HG02970 (cell line): ENCODE measurements around the gene NOP10.
"Not testable (repeated sequence)": the region's sequence is repeated elsewhere in the genome, so short reads cannot be mapped to it uniquely, and the experiment has no call there.

Source experiments
- ATAC-seq: cut with Tn5 transposase; IDR thresholded peaks from one replicate; pipeline ENCODE4 v1.9.1; 2021; ENCODE audit warnings: mild to moderate bottlenecking, moderate library complexity, moderate number of reproducible peaks; ENCODE audit not compliant: unreplicated experiment, low FRiP score

NOP10 gene

DNA sequence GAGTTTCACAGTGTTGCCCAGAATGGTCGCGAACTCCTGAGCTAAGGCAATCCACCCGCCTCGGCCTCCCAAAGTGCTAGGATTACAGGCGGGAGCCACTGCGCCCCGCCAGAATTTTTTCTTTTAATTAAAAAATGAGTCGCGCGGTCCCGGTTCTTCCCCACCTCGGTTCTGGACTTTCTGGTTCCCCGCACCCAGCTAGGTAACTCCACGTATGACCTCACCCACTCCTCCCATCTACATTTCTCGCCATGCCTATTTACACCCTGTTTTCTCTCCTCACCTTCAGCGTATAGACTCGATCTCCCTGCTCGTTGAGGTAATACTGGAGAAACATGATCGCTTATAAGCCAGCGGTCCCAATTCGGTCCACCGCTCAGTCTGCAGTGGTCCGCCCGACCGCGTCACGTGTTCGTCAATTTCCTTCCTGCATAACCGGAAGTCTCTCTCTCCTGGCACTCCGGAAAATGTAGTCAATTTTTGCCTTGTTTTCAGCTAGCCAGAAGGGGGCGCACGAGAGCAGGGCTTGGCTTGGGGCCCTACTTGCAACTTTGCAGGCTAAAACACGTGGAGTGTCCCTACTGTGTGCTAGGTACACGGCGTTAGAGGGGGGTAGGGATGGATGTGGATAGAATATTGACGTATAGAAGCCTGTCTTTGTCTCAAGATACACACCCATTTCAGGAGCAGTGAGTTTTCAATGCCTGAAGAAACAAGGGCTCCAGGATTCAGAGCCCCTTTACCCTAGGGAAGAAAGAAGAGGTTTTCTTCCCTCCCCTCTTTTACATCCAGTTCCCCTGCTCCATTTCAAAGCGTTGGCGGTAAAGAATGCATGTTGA, at the start of gene NOP10, which contains the start of gene NUTM1:
Gene NOP10 (minus strand): TSS at position 400 of the 839 bp plus-strand sequence. CDS start 63 bp downstream, at position 337.
Gene NUTM1 (plus strand): TSS at position 579 of the 839 bp plus-strand sequence. CDS start 382 bp downstream, outside the sequence.
- peak; percentile 92 for ATAC-seq

DNA sequence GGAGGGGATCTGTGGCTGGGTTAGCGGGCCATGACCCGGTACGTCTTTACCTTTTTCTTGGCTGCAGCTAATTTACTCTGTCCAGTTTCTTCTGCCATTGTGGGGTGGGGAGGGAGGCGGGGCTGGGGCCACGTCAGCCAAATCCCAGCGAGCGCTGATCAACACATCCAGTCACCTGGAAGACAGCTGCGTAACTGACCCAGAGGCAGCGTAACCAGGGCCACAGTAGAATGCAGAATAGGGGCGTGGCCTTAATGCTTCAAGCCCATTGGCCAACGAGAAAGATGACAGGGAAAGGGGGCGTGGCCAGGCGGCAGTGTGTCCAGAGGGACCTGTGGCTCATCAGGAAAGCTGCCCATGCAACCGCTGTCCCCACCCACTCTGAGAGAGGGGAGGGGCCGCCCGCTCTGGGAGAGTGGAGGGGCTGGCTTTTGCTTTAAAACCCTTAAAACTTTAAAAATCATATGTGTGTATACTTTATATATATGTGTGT, 46.7 kb upstream of the NOP10 start:
- ATAC-seq, result not testable (repeated sequence)

DNA sequence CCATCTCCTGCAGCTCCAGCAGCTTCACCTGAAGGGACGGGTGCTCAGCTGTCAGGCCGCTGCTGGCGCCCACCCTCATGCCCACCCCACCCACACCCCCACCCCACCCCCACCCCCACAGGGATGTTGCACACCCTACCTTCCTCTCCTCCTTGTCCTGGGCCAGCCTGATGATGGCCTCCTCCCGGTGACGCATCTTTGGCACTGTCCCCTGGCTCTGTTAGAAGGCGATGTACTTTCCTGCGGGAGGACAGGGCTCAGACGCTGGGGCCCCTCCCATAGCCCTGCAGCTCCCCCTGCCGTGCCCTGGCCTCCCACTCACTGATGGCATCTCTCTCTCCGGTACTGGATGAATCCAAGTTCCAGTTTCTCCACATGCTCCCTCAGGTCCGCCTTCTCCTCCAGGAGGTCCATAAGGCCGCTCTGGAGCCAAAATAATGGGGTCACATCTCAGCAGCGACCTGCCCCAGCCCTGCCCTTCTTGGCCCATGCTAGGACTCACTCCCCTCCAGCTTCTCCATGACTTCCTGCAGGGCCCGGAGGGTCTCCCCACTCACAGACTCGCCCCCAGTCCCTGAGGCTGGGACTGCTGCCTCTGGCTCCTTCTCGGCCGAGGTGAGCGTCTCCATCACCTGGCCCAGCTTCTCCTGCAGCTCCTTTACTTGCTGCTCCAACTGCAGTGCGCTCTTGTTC, 39.0 kb upstream of the NOP10 start:
- not testable (repeated sequence) for ATAC-seq

DNA sequence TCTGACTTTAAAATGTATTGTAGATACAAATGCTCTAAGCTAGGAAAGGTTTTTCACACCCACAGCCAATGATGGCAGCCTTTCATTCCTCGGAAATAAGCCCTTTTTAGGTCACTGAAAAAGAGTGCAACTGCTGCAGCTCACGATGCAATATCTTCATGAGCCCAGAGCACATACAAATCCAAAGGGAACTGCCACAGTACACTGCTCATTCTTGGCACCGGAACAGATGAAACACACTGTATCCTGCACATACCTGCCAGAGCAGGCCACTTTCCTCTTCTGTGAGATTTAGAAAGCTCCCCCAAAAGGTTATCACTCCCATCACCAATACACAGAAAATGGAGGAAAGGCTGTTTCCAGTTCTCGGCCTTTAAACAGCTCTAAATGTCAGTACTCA, 37.6 kb upstream of the NOP10 start:
- not testable (repeated sequence) for ATAC-seq

DNA sequence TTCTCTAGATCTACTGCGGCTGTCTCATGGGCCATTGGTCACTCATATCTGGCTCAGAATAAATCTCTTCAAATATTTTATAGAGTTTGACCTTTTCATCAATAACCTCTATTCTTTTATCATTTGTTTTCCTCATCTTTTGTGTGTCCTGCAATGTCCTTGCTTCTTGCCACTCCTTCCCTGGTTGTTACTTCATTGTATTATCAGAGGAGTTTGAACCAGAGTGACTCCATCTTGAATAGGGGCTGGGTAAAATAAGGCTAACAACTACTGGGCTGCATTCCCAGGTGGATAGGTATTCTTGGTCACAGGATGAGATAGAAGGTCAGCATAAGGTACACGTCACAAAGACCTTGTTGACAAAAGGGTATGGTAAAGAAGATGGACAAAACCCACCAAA, 33.9 kb upstream of the NOP10 start:
- ATAC-seq, result no peak

DNA sequence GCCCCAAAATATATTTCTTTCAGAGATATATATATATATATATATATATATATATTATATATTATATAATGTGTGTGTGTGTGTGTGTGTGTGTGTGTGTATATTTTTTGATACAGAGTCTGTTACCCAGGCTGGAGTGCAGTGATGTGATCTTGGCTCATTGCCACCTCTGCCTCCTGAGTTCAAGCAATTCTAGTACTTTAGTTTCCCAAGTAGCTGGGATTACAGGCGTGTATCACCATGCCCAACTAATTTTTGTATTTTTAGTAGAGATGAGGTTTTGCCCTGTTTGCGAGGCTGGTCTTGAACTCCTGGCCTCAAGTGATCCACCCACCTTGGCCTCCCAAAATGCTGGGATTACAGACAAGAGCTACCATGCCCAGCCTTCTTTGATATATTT, 32.6 kb upstream of the NOP10 start:
- not testable (repeated sequence) for ATAC-seq

DNA sequence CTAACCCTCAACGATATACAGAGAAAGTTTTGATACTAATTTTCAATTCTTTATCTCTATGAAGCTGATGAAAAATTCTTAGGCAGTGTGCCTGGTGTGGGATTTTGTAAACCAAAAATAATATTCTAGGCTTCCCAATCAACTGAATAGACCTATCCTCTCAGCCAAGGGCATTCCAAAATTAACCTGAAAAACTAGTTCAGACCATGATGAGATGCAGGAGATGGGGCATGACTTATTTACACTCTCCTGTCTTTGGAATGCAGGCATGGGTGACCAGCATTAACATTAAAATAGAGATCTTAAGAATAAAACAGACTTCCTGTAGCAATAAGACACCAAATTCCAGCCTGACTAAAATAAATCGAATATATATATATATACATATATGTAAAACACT, 31.9 kb upstream of the NOP10 start:
- no peak for ATAC-seq

DNA sequence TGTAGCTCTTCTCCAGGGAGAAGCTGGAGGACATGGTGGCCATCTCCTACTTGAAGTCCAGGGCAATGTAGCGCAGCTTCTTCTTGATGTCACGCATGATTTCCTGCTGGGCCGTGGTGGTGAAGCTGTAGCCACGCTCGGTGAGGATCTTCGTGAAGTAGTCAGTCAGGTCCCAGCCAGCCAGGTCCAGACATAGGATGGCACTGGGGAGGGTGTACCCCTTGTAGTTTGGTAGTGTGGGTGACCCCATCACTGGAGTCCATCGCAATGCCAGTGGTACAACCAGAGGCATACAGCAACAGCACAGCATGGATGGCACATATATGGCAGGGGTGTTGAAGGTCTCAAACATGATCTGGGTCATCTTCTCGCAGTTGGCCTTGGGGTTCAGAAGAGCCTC, 31.0 kb upstream of the NOP10 start:
- no peak for ATAC-seq

DNA sequence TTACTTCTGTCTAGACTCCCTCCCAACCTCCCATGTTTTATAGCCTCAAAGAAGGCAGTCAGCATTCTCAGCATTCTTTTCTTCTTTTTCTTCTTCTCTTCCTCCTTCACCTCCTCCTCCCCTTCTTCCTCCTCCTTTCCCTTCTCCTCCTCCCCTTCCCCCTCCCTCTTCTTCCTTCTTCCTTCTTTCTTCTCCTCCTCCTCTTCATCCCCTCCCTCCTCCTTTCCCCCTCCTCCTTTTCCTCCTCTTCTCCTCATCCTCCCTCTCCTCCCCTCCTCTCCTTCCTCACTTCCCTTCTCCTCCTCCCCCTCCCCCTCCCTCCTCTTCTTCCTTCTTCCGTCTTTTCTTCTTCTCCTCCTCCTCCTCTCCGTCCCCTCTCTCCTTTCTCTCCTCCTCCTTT, 27.7 kb upstream of the NOP10 start:
- no peak for ATAC-seq

DNA sequence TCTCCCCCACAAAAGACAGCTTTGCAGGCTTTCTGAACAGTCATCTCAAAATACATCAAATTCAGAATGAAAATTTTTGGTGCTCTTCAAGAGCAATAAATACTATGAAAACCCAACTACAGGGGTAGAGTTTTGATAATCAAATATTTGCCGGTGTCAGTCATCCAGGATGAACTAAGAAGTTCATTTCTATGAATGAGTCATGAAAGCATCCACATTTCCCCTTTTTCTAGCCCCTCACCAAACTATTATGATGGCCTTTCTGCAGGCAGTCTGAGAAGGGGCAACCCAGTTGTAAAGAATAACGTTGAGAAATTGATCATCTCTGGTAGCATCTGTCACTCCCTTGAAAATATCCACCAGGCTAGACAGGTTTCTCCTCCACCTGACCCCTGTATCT, 27.2 kb upstream of the NOP10 start:
- ATAC-seq, result no peak

DNA sequence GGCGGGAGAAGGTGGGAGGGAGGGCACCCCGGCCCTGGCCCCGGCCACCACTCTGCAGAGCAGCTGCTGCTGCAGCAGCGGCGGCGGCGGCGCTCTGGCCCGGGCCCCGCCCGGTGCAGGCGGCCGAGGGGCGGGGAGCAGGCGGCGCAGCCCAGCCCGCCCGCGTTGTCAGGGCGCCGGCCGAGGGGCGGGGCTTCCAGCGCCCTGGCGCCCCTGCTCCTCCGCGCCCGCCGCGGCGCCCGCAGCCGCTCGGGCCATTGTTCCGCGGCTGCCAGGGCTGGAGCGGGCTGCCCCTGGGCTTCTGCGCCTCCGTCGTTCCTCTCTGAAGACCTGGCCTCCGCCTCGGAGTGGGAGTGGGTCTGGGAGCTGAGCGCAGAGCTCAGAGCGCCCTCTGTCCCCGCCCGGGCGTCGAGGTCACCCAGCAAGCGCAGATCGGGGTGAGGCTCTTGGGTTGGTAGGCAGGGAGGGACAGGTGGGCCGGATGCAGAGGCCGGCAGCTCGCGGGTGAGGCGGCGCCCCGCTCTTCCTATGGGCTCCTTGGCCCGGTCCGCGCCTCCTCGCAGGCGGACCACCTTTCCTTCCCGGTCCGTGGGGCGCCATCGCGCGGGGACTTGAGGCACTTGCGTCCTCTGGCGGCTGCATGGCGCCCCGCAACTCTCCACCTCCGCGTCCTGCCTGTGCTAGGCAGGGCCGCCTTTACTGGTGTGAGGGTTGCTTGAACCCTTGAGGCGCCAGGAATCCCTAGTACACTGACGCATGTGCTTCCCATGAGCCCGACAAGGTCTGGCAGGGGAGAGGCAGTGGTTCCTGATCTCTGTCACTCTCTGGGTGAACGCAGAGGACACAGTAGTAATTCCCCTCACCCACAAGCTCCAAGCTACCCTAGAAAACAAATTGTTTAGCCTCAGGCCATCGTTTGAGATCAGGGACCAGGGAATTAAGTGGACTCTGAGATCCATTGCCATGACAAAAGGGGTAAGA, 24.5 kb upstream of the NOP10 start, which contains the start of gene LPCAT4:
Gene LPCAT4 (minus strand): TSS at position 96 of the 981 bp plus-strand sequence. CDS start 96 bp downstream, outside the sequence.
- ATAC-seq, result peak; percentile 85

DNA sequence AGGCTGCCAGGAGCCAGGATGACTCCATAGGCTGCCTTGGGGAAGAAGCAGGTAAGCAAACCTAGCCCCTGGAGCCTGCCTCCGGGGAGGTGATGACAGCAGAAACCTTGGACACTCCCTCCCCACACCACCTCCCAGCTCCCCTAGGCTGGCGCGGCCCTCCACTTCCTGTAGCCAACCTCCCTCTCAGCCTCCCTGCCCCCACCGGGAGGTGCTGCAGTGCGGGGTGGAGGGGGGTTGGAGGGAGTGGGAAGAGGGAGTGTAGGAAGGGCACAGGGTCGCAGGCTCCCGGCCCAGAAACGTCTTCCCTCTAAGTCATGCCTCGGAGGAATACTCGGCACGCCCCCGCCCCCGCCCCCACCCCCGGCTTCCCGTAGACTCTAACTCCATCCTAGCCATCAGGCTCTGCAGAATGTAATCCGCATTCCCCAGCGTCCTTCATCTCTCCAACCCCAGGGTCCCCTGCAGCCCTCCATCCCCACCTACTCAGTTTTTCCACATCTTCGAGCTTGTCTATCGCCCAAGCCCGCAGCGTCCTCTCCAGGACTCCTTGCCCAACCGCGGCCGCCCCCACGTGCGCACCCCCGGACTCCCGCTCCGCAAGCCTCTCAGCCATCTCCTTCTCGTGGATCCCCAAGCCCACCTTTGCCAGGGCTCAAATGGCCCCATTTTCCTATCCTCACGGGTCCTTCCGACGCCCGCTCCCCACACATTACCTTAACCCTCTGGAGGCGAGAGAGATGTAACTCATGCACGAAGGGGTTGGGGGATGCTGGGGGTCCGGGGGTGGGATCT, 23.5 kb upstream of the NOP10 start:
- ATAC-seq, result no peak

DNA sequence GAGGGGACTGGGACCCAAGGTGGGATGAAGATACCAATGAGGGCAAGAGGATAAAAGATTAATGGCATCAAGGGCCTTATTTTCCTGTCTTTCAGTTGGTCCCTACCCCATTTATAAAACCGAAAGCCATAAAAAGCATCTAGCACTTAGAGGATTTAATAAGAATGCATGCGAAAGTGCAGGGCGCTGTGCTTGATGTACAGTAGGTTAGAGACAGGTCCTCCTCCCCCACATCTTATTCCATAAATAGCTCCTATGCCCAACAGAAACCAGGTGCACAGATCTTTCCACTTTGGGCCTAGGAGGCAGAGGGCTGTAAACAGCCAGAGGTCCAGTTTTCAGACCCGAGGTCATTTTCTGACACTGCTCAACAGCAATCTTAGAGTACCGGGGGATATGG, 22.9 kb upstream of the NOP10 start:
- ATAC-seq, result no peak

DNA sequence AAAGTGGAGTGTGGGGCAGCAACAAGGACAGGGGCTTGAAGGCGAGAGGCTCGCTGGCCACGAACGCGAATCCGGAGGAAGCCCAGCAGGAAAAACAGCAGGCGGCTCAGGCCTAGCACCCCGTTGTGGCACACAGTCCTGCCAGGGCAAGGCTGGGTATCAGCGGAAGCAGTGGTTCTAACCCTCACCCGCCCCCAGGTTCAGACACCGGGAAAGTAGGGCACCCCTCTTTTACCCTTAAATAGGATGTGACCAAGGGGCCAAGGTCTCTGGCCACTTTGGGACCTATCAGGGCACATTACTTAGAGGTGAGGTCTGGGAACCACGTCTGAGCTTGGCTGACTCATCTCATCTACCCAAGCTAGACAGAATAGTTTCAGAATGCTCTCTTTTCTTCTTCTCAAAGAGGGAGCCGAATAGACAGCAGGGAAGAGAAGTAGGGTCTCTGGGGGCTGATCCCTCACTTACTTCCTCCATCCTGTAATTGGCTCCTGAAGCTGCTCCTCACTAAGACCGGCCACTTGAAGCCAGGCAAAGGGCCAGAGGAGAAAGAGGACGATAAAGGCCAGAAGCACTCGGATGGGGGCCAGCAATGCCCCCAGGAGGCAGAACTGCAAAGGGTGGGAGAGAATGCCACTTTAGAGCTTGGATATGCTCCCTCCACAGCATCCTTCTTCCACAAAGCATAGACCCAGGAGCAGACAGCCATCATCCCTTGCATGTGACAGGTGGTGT, 22.3 kb upstream of the NOP10 start:
- no peak for ATAC-seq

DNA sequence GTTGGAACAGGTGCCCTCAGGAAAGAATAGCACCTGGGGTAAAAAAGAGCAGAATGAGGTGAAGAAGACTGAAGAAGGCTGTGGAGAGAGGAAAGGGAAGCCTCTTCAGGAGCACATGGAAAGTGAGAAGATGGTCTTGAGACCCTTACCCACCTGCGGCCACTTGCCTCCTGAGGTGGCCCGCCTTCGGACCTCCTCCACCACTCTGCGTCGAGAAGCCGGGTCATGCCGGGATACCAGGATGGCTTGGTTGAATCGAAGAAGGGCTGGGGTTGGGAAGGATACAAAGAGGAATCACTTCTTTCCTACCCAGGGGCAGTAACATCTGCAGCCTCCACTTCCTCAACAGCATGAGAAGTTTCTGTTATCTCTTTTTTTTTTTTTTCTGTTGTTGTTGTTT, 21.1 kb upstream of the NOP10 start:
- no peak for ATAC-seq

DNA sequence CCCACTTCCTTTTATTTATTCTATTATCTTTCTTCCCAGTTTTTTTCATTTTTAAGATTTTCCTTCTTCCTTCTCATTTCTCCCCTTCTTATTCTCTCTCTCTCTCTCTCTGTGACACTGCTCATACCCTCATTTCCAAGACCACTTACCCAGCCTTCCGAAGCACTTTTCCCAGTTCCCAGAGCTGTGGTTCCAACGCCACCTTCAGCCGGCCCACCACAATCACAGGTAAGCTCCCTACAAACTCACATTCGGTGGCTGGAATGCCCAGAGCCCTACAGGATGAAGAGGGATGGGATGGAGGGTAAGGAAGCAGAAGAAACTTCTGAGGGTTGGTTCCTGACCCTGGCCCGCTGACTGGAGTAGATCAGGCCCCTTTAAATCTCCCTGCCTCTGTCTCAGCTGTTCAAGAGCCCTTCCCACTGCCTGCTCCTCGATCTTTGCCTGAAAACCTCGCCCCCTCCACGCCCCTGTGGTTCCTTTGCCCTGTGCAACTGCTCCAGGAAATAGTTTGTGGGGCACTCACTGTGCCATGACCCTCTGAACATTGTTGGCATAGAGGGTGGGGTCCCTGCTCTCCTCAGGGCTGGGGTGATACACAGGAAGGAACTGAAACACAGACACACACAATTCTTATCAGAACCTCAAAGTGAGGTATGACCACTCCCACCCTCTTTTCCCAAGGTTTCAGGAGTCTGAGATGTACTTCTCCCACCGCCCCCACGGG, 19.3 kb upstream of the NOP10 start:
- no peak for ATAC-seq

DNA sequence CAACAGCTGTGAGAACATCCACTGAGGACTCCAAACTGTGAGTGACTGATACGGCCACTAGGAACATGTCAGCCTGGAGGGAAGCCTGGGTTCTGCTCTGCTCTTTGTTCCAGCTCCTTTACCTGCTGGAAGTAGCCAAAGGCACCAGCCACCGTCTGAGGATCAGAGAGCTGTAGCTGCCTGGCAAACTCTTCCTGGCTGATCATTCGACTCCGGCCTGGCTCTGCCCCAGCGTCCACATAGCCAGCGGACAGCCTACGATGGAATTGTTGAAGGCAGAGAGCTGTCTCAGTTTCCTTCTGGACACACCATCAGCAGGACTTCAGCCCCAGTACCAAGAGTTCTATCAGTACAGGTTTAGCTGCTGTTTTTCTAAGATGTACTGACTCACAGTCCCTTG, 18.3 kb upstream of the NOP10 start:
- no peak for ATAC-seq

DNA sequence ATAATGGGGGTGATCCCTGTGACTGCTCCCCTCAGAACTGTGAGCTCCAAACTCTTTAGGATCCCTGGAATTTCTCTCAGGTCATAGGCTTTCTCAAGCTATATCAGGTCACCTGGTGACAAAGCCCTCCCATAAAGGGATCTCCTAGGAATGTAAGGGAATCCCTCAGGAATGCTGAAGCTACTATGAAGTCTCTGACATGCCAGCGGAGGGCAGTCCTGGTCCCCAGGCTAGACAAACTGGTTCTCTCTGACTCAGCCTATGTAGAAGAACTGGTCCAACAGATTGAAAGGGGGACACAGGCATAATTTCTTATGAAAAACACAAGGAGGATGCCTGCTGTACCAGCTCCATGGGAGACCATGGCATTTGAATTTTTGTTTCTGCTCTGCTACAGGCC, 17.4 kb upstream of the NOP10 start:
- no peak for ATAC-seq
